IMR-90 (cell line): ENCODE results near the gene SPATC1L.

Experiments used
- CTCF ChIP-seq: conservative IDR thresholded peaks from 2 replicates; pipeline ENCODE4 v1.5.1; 2012; ENCODE audit warnings: mild to moderate bottlenecking, low read depth, low read length, improper control_type of control experiment
- ELK1 ChIP-seq: fragments of 150-350 bp; IDR thresholded peaks from 2 replicates; pipeline ENCODE4 v1.6.1; 2016; ENCODE audit warnings: low read depth, mild to moderate bottlenecking, low read length, moderate library complexity, borderline replicate concordance
- FOS ChIP-seq: fragments of 150-350 bp; IDR thresholded peaks from 2 replicates; pipeline ENCODE4 v1.6.1; 2016; ENCODE audit warnings: low read depth, low read length
- MAFK ChIP-seq: IDR thresholded peaks from 2 replicates; pipeline ENCODE4 v1.6.1; 2012; ENCODE audit warnings: low read depth, low read length, improper control_type of control experiment
- MAZ ChIP-seq: IDR thresholded peaks from 2 replicates; pipeline ENCODE4 v1.6.1; 2012; ENCODE audit warnings: low read depth, mild to moderate bottlenecking, low read length, improper control_type of control experiment, moderate library complexity, borderline replicate concordance
- MXI1 ChIP-seq: IDR thresholded peaks from 2 replicates; pipeline ENCODE4 v1.6.1; 2012; ENCODE audit warnings: low read depth, mild to moderate bottlenecking, low read length, moderate library complexity, borderline replicate concordance
- POLR2A ChIP-seq: IDR thresholded peaks from 2 replicates; pipeline ENCODE4 v1.6.1; 2012; ENCODE audit warnings: mild to moderate bottlenecking, low read depth, low read length
- RAD21 ChIP-seq: IDR thresholded peaks from 2 replicates; pipeline ENCODE4 v1.6.1; 2012; ENCODE audit warnings: low read length, improper control_type of control experiment
- RCOR1 ChIP-seq: IDR thresholded peaks from 2 replicates; pipeline ENCODE4 v1.6.1; 2012; ENCODE audit warnings: mild to moderate bottlenecking, low read length, improper control_type of control experiment; ENCODE audit not compliant: insufficient replicate concordance
- RFX5 ChIP-seq: IDR thresholded peaks from 2 replicates; pipeline ENCODE4 v1.8.0; 2012; ENCODE audit warnings: low read depth, mild to moderate bottlenecking, low read length, moderate library complexity
- SMC3 ChIP-seq: fragments of 150-350 bp; IDR thresholded peaks from 2 replicates; pipeline ENCODE4 v1.6.1; 2016; ENCODE audit warnings: low read depth, mild to moderate bottlenecking, antibody characterized with exemption, low read length, moderate library complexity

- TF ChIP-seq CTCF (no peak), POLR2A (no peak), RAD21 (no peak), ELK1 (no peak), FOS (no peak), MAFK (no peak), SMC3 (no peak), MXI1 (no peak), MAZ (no peak), RFX5 (no peak), RCOR1 (no peak)
Measured at GRCh38 chr21:46139686-46140085, 44.6 kb downstream of the SPATC1L start.
